Measurements from ENCODE around the gene CAMTA1. TPM values are rescaled to one million over a fixed set of nuclear protein-coding genes. Genes with fewer than 3 reads are reported as not detected.

Gene CAMTA1
- total and polyA plus RNA-seq, 8 donors, result 13.0 to 54.2 (median 23.6) TPM

DNA sequence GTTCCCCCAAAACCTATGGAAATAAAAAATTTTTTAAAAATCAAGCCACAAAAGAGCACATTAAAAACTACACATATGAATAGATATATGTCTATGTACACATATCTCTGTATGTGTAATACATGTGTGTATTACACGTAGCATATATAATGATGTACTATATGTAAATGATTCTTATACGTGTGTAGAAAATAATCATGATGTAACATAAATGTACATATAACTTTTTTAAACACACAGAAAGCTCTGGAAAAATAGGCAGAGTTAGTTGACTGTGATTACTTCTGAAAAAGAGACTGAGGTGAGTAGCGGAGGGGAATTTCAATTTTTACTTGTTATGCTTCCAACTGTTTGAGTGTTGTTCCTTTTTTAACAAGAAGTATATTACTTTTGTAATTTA, 405.0 kb downstream of the CAMTA1 start:
- intact Hi-C loops (cut with DNase I), result no loop called here
- Histone ChIP-seq H3K27me3 (no peaks in the 10 kb centered on the region), H3K36me3 (no peaks in the 10 kb centered on the region), H3K27ac (no peak overlapping the region), H3K4me3 (no peak overlapping the region), H3K9me3 (no peaks in the 10 kb centered on the region), H3K4me1 (no peaks in the 10 kb centered on the region)
- TF ChIP-seq, protein P1, sequence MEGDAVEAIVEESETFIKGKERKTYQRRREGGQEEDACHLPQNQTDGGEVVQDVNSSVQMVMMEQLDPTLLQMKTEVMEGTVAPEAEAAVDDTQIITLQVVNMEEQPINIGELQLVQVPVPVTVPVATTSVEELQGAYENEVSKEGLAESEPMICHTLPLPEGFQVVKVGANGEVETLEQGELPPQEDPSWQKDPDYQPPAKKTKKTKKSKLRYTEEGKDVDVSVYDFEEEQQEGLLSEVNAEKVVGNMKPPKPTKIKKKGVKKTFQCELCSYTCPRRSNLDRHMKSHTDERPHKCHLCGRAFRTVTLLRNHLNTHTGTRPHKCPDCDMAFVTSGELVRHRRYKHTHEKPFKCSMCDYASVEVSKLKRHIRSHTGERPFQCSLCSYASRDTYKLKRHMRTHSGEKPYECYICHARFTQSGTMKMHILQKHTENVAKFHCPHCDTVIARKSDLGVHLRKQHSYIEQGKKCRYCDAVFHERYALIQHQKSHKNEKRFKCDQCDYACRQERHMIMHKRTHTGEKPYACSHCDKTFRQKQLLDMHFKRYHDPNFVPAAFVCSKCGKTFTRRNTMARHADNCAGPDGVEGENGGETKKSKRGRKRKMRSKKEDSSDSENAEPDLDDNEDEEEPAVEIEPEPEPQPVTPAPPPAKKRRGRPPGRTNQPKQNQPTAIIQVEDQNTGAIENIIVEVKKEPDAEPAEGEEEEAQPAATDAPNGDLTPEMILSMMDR (IDR thresholded peaks at IDR 0.05), result no peak
- 78 to 82% methylated on average over 3 of the region's 3 CpGs for WGBS, 2 donors
- FAIRE-seq, result no peak
- no peak for ATAC-seq
- DNase-seq, result no peak

DNA sequence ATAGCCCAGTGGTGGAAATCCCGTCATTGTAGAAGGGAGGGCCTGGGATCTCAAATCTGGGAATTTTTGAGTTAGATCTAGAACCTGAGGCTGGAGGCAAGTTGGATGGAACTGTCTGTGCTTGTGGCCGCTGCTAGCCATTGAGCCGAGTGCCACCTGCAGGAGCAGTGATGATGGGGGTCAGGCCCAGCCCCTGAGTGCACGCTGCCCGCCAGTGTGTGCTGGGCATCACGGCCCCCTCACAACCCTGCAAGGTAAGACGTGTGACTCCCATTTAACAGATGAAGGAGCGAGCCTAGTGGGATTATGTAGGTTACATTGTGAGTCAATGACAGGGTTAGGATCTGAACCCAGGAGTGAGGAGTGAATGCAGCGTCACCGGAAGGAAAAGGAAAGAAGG, 407.2 kb downstream of the CAMTA1 start:
- no peaks in the 10 kb centered on the region for H3K27me3 ChIP-seq
- no peaks in the 10 kb centered on the region for H3K4me1 ChIP-seq
- H3K9me3 ChIP-seq, result no peaks in the 10 kb centered on the region
- TF ChIP-seq, protein P1 (IDR thresholded peaks at IDR 0.05), result no peak
- ATAC-seq, result no peak
- no peak for DNase-seq
- 83 to 88% methylated on average over 10 of the region's 10 CpGs for WGBS, 2 donors
- no peak for FAIRE-seq
- H3K36me3 ChIP-seq, result no peaks in the 10 kb centered on the region
- intact Hi-C loops (cut with DNase I), result no loop called here
- no peak overlapping the region for H3K4me3 ChIP-seq
- H3K27ac ChIP-seq, result no peak overlapping the region

DNA sequence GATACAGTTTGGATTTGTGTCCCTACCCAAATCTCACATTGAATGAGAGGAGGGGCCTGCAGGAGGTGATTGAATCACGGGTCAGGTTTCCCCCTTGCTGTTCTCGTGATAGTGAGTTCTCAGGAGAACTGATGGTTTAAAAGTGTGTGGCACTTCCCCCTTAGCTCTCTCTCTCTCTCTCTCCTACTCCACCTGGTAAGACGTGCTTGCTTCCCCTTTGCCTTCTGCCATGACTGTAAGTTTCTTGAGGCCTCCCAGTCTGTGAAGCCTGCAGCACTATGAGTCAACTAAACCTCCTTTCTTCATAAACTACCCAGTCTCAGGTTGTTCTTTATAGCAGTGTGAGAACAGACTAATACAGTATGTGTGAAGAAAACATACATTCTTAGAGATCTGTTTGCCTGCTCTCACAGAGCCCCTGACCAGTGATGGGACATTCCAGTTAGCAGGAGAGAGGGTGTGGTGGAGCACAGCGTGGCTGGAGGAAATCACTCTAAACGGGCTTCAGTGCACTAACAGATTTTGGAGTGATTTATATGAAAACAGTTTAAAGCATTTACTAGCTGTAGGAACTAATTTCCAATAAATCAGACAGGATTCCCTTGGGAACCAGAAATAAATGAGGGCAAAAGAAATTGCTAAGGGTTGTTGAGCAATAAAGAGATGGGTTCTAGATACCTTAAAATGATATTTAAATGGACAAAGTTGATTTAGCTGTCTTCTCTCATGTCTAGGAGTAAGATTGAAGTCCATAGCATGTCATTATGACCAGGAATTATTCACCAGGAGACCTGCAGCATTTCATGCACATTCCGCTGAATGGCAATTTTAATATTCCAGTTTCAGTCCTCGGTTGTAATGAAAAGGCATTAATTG, 411.0 kb downstream of the CAMTA1 start:
- FAIRE-seq (no peak), DNase-seq (no peak), ATAC-seq (no peak)
- intact Hi-C loops (cut with DNase I), result no loop called here
- no peaks in the 10 kb centered on the region for H3K36me3 ChIP-seq
- WGBS, 2 donors, result 53 to 59% methylated on average over 7 of the region's 7 CpGs
- no peak overlapping the region for H3K27ac ChIP-seq
- H3K9me3 ChIP-seq, result no peaks in the 10 kb centered on the region
- H3K4me3 ChIP-seq, result no peak overlapping the region
- TF ChIP-seq, protein P1 (IDR thresholded peaks at IDR 0.05), result no peak
- no peaks in the 10 kb centered on the region for H3K4me1 ChIP-seq
- no peaks in the 10 kb centered on the region for H3K27me3 ChIP-seq

DNA sequence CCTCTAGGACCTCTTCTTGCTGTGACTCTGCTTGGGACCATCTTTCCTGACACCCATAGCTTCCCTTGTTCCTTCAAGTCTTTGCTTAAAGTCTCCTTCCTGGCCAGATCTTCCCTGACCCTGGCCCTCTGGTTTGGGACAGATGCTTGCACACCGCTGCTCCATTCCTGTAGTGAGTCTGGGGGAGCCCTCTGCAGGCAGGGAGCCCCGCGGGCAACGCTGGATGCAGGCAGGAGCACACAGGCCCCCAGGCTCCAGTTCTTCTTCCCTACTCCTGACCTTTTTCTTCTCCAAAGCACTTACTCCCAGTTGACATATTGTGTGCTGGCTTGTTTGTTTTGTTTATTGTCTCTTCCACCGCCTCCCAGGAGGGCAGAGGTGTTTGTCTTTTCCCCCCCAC, 413.4 kb downstream of the CAMTA1 start:
- FAIRE-seq, result no peak
- no peaks in the 10 kb centered on the region for H3K27me3 ChIP-seq
- no peaks in the 10 kb centered on the region for H3K9me3 ChIP-seq
- no peak overlapping the region for H3K4me3 ChIP-seq
- ATAC-seq, result no peak
- H3K4me1 ChIP-seq, result no peaks in the 10 kb centered on the region
- no peak overlapping the region for H3K27ac ChIP-seq
- intact Hi-C loops (cut with DNase I), result no loop called here
- DNase-seq, result no peak
- WGBS, 2 donors, result 39 to 46% methylated on average over 5 of the region's 5 CpGs
- TF ChIP-seq, protein P1 (IDR thresholded peaks at IDR 0.05), result no peak
- H3K36me3 ChIP-seq, result no peaks in the 10 kb centered on the region

DNA sequence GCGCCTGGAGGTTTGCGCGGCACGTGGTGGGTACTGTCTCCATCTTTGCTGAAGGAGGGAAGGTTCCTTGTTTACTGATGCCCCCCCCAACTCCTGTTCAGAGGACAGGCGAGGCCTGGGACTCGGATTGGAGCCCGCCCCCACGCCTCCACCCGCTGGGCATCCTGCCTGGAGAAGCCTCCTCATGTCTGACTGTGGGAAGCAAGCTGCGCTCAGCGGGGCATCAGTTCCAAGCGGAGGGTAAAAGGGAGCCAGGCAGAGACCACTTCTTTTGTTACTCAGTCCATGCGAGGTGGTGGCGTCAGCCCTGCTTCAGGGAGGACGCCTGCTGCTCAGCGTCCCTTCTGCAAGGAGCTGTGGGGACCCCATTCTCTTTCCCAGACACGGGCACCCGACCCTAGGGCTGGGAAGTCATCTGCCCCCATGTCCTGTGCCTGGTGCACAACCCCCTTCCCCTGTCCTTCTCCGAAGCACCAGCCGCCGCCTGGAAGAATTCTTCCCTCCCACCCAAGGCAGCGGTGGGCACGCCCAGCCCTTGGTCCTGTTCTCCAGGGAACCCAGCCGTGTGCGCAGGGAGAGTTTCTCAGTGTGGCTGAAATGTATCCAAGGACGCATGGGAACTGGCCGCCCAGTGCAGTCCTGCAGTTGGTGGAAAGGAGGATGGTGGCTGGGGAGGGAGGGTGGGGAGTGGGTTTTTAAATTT, 414.0 kb downstream of the CAMTA1 start:
- H3K27me3 ChIP-seq, result no peaks in the 10 kb centered on the region
- H3K4me1 ChIP-seq, result no peaks in the 10 kb centered on the region
- no peak for FAIRE-seq
- no peak for DNase-seq
- H3K36me3 ChIP-seq, result no peaks in the 10 kb centered on the region
- intact Hi-C loops (cut with DNase I), result no loop called here
- 11 to 37% methylated on average over 25 to 27 of the region's 27 CpGs for WGBS, 2 donors
- no peak overlapping the region for H3K27ac ChIP-seq
- ATAC-seq, result no peak
- H3K9me3 ChIP-seq, result no peaks in the 10 kb centered on the region
- TF ChIP-seq, protein P1 (IDR thresholded peaks at IDR 0.05), result no peak
- H3K4me3 ChIP-seq, result no peak overlapping the region
